Measurements from ENCODE around the gene ARL4D.

DNA sequence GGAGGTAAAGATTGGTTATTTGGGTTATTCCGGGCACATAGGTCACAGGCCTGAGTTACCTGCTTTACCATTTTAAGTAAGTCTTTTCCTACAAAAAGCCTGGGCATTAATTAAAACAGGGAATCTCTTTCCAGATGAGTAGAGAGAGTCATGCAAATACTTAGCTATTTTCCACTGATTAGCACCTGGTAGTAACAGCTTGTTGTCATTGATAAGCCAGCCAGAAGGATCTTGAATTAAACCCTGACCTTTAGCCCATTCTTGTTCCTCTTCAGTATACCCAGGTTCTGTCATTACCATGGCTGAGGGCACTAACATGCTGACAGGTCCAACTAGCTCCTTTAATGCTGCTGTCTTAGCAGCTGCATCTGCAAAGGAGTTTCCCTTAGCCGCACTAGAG is 44.4 kb upstream of the ARL4D start:
- TF ChIP-seq, protein P1, sequence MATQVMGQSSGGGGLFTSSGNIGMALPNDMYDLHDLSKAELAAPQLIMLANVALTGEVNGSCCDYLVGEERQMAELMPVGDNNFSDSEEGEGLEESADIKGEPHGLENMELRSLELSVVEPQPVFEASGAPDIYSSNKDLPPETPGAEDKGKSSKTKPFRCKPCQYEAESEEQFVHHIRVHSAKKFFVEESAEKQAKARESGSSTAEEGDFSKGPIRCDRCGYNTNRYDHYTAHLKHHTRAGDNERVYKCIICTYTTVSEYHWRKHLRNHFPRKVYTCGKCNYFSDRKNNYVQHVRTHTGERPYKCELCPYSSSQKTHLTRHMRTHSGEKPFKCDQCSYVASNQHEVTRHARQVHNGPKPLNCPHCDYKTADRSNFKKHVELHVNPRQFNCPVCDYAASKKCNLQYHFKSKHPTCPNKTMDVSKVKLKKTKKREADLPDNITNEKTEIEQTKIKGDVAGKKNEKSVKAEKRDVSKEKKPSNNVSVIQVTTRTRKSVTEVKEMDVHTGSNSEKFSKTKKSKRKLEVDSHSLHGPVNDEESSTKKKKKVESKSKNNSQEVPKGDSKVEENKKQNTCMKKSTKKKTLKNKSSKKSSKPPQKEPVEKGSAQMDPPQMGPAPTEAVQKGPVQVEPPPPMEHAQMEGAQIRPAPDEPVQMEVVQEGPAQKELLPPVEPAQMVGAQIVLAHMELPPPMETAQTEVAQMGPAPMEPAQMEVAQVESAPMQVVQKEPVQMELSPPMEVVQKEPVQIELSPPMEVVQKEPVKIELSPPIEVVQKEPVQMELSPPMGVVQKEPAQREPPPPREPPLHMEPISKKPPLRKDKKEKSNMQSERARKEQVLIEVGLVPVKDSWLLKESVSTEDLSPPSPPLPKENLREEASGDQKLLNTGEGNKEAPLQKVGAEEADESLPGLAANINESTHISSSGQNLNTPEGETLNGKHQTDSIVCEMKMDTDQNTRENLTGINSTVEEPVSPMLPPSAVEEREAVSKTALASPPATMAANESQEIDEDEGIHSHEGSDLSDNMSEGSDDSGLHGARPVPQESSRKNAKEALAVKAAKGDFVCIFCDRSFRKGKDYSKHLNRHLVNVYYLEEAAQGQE (tag by site-specific recombination; IDR thresholded peaks at IDR 0.05) = no peak
- TF ChIP-seq ZNF658 (tag by site-specific recombination; IDR thresholded peaks at IDR 0.05) (no peak), MZF1 (tag by site-specific recombination; IDR thresholded peaks at IDR 0.05; ENCODE audit: borderline replicate concordance) (no peak), ZFP69B (tag by site-specific recombination; IDR thresholded peaks at IDR 0.05) (no peak), SETDB1 (IDR thresholded peaks at IDR 0.05; ENCODE audit: insufficient read length, low read length) (no peak), MEIS1 (CRISPR knock-in tag; IDR thresholded peaks at IDR 0.05; ENCODE audit: borderline replicate concordance) (no peak), ZNF776 (tag by site-specific recombination; IDR thresholded peaks at IDR 0.05; ENCODE audit: borderline replicate concordance) (no peak), ZNF664 (tag by site-specific recombination; IDR thresholded peaks at IDR 0.05) (no peak)
- TF ChIP-seq, protein P2, sequence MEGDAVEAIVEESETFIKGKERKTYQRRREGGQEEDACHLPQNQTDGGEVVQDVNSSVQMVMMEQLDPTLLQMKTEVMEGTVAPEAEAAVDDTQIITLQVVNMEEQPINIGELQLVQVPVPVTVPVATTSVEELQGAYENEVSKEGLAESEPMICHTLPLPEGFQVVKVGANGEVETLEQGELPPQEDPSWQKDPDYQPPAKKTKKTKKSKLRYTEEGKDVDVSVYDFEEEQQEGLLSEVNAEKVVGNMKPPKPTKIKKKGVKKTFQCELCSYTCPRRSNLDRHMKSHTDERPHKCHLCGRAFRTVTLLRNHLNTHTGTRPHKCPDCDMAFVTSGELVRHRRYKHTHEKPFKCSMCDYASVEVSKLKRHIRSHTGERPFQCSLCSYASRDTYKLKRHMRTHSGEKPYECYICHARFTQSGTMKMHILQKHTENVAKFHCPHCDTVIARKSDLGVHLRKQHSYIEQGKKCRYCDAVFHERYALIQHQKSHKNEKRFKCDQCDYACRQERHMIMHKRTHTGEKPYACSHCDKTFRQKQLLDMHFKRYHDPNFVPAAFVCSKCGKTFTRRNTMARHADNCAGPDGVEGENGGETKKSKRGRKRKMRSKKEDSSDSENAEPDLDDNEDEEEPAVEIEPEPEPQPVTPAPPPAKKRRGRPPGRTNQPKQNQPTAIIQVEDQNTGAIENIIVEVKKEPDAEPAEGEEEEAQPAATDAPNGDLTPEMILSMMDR (tag by site-specific recombination; IDR thresholded peaks at IDR 0.05) = no peak
- TF ChIP-seq, protein P3, sequence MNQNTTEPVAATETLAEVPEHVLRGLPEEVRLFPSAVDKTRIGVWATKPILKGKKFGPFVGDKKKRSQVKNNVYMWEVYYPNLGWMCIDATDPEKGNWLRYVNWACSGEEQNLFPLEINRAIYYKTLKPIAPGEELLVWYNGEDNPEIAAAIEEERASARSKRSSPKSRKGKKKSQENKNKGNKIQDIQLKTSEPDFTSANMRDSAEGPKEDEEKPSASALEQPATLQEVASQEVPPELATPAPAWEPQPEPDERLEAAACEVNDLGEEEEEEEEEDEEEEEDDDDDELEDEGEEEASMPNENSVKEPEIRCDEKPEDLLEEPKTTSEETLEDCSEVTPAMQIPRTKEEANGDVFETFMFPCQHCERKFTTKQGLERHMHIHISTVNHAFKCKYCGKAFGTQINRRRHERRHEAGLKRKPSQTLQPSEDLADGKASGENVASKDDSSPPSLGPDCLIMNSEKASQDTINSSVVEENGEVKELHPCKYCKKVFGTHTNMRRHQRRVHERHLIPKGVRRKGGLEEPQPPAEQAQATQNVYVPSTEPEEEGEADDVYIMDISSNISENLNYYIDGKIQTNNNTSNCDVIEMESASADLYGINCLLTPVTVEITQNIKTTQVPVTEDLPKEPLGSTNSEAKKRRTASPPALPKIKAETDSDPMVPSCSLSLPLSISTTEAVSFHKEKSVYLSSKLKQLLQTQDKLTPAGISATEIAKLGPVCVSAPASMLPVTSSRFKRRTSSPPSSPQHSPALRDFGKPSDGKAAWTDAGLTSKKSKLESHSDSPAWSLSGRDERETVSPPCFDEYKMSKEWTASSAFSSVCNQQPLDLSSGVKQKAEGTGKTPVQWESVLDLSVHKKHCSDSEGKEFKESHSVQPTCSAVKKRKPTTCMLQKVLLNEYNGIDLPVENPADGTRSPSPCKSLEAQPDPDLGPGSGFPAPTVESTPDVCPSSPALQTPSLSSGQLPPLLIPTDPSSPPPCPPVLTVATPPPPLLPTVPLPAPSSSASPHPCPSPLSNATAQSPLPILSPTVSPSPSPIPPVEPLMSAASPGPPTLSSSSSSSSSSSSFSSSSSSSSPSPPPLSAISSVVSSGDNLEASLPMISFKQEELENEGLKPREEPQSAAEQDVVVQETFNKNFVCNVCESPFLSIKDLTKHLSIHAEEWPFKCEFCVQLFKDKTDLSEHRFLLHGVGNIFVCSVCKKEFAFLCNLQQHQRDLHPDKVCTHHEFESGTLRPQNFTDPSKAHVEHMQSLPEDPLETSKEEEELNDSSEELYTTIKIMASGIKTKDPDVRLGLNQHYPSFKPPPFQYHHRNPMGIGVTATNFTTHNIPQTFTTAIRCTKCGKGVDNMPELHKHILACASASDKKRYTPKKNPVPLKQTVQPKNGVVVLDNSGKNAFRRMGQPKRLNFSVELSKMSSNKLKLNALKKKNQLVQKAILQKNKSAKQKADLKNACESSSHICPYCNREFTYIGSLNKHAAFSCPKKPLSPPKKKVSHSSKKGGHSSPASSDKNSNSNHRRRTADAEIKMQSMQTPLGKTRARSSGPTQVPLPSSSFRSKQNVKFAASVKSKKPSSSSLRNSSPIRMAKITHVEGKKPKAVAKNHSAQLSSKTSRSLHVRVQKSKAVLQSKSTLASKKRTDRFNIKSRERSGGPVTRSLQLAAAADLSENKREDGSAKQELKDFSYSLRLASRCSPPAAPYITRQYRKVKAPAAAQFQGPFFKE (tag by site-specific recombination; IDR thresholded peaks at IDR 0.05; ENCODE audit: borderline replicate concordance) = no peak

All from HEK293 (cell line).